Mesothelial cell of epicardium (in vitro differentiated cells): ENCODE data around the gene FCN3. TPM values are rescaled to one million over a fixed set of nuclear protein-coding genes. Genes with fewer than 3 reads are reported as not detected.
A peak's percentile ranks its signal among the peaks of the same experiment; 100 is the strongest.

Experiments
- DNase-seq, 2 experiments: peaks; one replicate each; pipeline ENCODE4 v3.0.0; 2021; ENCODE audit warnings: low spot score in 2 of 2; ENCODE audit not compliant: unreplicated experiment in 2 of 2
- H3K27ac Mint-ChIP-seq: 2 replicates; pipeline ENCODE4 v1.8.0; 2021; ENCODE audit warnings: mixed read lengths
- H3K27me3 Mint-ChIP-seq: 2 replicates; pipeline ENCODE4 v1.8.0; 2021; ENCODE audit warnings: low read depth, mixed read lengths
- H3K36me3 Mint-ChIP-seq: 2 replicates; pipeline ENCODE4 v1.8.0; 2021; ENCODE audit warnings: mixed read lengths
- H3K4me1 Mint-ChIP-seq: 2 replicates; pipeline ENCODE4 v1.8.0; 2021; ENCODE audit warnings: mixed read lengths
- H3K4me3 Mint-ChIP-seq: 2 replicates; pipeline ENCODE4 v1.8.0; 2021; ENCODE audit warnings: mild to moderate bottlenecking, moderate library complexity, mixed read lengths
- H3K9me3 Mint-ChIP-seq: 2 replicates; pipeline ENCODE4 v1.8.0; 2021; ENCODE audit warnings: mixed read lengths
- total RNA-seq: library from RNA; stranded (reverse); gene quantifications from 3 replicates; pipeline ENCODE4 v1.2.1, GENCODE V29; 2021
- TF ChIP-seq, protein P1 (sequence below): fragments of 200-600 bp; sonication (generic); IDR thresholded peaks from one replicate; pipeline ENCODE4 v1.5.0; 2021; ENCODE audit warnings: antibody characterized with exemption; ENCODE audit not compliant: unreplicated experiment

The FCN3 gene
- total RNA-seq, 1 donor from 2014 or later, result 0.22 TPM

DNA sequence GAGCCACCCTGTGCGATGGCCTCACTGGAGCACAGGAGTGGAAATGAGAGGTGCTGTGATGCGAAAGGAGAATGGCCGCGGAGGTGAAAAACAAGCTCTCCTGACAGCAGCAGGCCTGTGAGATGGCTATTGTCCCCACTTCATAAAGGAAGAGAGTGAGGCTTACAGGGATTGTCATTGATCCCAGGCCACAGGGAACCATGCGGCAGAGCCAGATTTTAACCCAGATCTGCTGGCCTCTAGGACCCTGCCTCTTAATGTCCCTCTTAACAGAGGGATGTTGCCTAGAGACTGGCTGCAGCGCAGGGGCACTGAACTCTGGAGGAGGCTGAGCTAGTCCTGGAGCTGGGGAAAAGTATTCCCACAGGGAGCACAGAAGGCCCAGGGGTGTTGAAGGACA lies 35.9 kb downstream of the FCN3 start:
- Mint-ChIP-seq H3K27me3 (no peaks in the 10 kb centered on the region), H3K27ac (no peak overlapping the region)
- DNase-seq, result no peak

DNA sequence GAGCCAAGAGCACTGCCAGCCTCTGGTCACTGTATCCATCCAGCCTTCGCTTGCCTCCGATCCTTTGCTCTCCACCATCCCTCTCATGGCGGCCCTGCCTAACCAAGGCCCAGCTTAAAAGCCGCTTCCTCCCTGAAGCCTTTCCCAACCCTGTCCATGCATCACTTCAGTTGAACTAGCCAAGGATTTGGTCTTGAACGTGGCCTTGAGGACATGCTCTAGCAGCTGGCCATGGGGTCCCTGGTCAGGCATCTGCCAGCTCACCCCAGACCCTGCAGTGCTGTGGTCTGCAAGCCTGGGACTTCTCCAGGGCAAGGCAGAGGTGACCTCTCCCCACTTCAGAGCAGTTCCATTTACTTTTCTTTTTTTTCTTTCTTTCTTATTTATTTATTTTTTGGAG lies 37.9 kb downstream of the FCN3 start:
- Mint-ChIP-seq H3K9me3 (no peaks in the 10 kb centered on the region), H3K36me3 (peaks cover 16% of the 10 kb centered on the region), H3K4me3 (no peak overlapping the region), H3K27ac (no peak overlapping the region), H3K4me1 (peaks cover 7% of the 10 kb centered on the region), H3K27me3 (no peaks in the 10 kb centered on the region)
- no peak for DNase-seq
- TF ChIP-seq, protein P1, sequence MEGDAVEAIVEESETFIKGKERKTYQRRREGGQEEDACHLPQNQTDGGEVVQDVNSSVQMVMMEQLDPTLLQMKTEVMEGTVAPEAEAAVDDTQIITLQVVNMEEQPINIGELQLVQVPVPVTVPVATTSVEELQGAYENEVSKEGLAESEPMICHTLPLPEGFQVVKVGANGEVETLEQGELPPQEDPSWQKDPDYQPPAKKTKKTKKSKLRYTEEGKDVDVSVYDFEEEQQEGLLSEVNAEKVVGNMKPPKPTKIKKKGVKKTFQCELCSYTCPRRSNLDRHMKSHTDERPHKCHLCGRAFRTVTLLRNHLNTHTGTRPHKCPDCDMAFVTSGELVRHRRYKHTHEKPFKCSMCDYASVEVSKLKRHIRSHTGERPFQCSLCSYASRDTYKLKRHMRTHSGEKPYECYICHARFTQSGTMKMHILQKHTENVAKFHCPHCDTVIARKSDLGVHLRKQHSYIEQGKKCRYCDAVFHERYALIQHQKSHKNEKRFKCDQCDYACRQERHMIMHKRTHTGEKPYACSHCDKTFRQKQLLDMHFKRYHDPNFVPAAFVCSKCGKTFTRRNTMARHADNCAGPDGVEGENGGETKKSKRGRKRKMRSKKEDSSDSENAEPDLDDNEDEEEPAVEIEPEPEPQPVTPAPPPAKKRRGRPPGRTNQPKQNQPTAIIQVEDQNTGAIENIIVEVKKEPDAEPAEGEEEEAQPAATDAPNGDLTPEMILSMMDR, result no peak

More for the DNA sequence above, 35.9 kb downstream of the FCN3 start:
- TF ChIP-seq, protein P1, result no peak
- H3K4me1 Mint-ChIP-seq, result peaks cover 26% of the 10 kb centered on the region
- no peak overlapping the region for H3K4me3 Mint-ChIP-seq
- H3K9me3 Mint-ChIP-seq, result no peaks in the 10 kb centered on the region
- H3K36me3 Mint-ChIP-seq, result peaks cover 11% of the 10 kb centered on the region

DNA sequence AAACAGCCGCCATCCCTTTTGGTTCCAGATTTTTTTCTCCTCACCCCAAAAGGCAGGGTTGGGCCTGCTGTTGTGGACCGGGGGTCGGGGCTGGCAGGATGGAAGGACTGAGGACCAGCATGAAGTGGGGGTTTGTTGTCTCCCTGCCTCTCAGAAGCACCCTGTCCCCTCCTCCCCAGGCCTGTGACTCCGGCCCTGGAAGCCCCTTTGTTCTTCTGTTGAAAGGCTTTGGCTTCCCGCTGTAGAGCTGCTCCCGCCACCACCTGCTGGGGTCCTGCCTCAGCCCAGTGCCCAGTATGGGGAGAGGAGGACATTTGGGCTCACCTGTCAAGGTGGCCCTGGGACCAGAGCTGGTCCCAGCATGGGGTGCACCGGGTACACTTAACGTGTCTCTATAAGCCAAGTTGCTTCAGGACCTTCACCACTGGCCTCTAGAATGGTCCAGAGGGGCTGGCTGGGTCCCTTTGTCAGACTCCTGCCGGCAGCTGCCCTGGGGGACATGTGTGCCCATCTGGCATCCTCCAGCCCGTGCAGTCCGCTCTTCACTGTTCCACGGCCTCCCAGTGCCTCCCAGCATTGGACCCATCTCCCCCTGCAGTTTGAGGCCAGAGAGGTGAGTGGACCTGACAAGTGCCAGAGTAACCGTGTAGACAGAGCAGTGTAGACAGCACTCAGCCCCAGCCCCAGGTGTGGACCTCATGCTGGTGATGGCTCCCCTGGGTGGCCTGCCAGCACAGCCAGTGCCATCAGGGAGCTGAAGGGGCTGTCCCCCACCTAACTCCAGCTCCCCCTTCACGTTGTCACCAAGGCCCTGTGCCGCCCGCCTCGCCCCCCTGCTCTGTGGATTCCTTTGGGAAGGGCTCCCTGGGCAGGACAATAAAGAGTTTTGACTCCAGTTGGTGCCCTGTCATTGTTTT lies 38.9 kb downstream of the FCN3 start:
- H3K36me3 Mint-ChIP-seq, result peaks cover 16% of the 10 kb centered on the region
- no peak overlapping the region for H3K4me3 Mint-ChIP-seq
- no peaks in the 10 kb centered on the region for H3K4me1 Mint-ChIP-seq
- no peak overlapping the region for H3K27ac Mint-ChIP-seq
- DNase-seq, result no peak
- no peaks in the 10 kb centered on the region for H3K9me3 Mint-ChIP-seq
- H3K27me3 Mint-ChIP-seq, result no peaks in the 10 kb centered on the region
- TF ChIP-seq, protein P1, result no peak

DNA sequence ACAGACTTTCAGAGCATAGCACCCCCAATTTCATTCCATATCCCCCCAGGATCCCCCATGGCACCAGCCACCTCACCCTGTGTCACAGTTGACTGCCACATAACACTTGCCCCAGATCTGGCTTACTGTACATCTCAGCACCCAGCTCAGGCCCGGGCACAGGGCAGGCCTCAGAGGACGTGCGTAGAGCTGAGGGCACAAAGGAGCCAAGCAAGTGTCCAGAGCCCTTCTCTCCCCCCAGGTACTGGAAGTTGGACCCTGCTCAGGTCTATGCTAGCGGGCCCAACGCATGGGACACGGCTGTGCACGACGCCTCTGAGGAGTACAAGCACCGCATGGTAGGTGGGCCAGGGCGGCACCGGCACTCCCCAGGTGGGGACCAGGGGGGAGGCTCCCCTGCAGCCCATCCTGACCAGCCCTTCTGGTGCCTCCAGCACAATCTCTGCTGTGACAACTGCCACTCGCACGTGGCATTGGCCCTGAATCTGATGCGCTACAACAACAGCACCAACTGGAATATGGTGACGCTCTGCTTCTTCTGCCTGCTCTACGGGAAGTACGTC lies 40.8 kb downstream of the FCN3 start:
- Mint-ChIP-seq H3K4me3 (no peak overlapping the region), H3K27me3 (no peaks in the 10 kb centered on the region), H3K9me3 (no peaks in the 10 kb centered on the region), H3K36me3 (peaks cover 18% of the 10 kb centered on the region), H3K27ac (no peak overlapping the region), H3K4me1 (no peaks in the 10 kb centered on the region)
- TF ChIP-seq, protein P1, result no peak
- no peak for DNase-seq

DNA sequence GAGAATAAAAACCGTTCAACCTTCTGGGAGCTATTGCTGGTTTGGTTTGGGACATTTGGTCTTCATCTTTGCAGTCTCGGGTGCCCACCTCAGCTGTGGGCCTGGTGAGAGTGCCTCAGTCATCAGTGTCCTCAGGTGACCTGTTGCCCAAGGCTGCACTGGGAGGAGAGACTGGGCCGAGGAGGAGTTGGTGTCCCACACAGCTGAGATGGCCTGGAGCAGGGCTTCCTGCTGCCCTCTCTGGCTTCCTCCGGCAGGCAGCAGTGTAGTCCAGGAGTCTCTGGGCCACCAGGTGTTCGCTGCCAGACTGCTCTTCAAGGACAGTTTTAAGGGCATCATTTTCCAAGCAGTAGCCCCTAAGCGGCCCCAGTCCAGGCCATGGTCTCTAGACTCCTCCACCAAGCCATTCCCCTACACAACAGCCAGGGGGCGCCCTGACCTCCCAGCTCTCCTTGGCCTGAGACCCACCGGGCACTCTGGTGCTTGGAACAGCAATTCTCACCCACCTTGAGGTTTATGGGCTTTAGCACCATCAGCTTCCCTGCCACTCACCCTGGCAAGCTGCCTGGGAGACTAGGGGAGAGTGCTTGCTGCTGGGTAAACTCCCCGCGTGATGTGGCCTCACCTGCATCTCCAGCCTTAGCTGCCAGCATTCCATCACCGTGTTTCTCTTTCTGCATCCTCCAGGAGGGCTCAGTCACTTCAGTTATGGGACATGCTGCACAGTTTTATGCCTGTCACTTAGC lies 41.9 kb downstream of the FCN3 start:
- no peaks in the 10 kb centered on the region for H3K4me1 Mint-ChIP-seq
- TF ChIP-seq, protein P1, result peak; percentile 82
- DNase-seq, result peak in 1 of 2 experiments; percentile 71
- H3K27me3 Mint-ChIP-seq, result no peaks in the 10 kb centered on the region
- H3K36me3 Mint-ChIP-seq, result peaks cover 18% of the 10 kb centered on the region
- H3K27ac Mint-ChIP-seq, result no peak overlapping the region
- H3K4me3 Mint-ChIP-seq, result no peak overlapping the region
- no peaks in the 10 kb centered on the region for H3K9me3 Mint-ChIP-seq
